HepG2 (cell line): ENCODE data around the gene SECTM1. TPM values are rescaled to one million over a fixed set of nuclear protein-coding genes. Genes with fewer than 3 reads are reported as not detected.

Source experiments
- CCAR2 ChIP-seq: fragments of 200-400 bp; formaldehyde crosslinking; optimal IDR thresholded peaks from 2 replicates; pipeline ENCODE3; 2018; ENCODE audit warnings: low read depth, mild to moderate bottlenecking, low read length, moderate library complexity
- FOSL2 ChIP-seq: sonication (generic); formaldehyde crosslinking; IDR thresholded peaks from 2 replicates; pipeline ENCODE4 v1.4.0; 2020; ENCODE audit warnings: missing genetic modification reagents
- MED13 ChIP-seq: sonication (generic); formaldehyde crosslinking; IDR thresholded peaks from 2 replicates; pipeline ENCODE4 v1.5.0; 2020; ENCODE audit warnings: missing genetic modification reagents
- POLR2G ChIP-seq: fragments of 200-400 bp; formaldehyde crosslinking; IDR thresholded peaks from 2 replicates; pipeline ENCODE4 v1.6.1; 2018; ENCODE audit warnings: mild to moderate bottlenecking, low read depth, low read length, moderate library complexity
- PRDM10 ChIP-seq: sonication (generic); formaldehyde crosslinking; IDR thresholded peaks from 2 replicates; pipeline ENCODE4 v1.4.0; 2020; ENCODE audit warnings: low read depth, missing genetic modification reagents
- RARG ChIP-seq: sonication (generic); formaldehyde crosslinking; IDR thresholded peaks from 2 replicates; pipeline ENCODE4 v1.4.0; 2020; ENCODE audit warnings: low read depth, mild to moderate bottlenecking, missing genetic modification reagents
- STAT5B ChIP-seq: sonication (generic); formaldehyde crosslinking; IDR thresholded peaks from 2 replicates; pipeline ENCODE4 v1.4.0; 2020; ENCODE audit warnings: missing genetic modification reagents
- TCF12 ChIP-seq, 2 experiments: fragments of 450-650 bp in 1 of 2; sonication (generic) in 1 of 2; formaldehyde crosslinking in 1 of 2; IDR thresholded peaks; 2 replicates each; pipeline versions ENCODE4 v1.6.1 to v1.8.0; 2017 to 2022; ENCODE audit warnings: antibody characterized with exemption in 1 of 2, mild to moderate bottlenecking in 1 of 2, missing genetic modification reagents in 1 of 2, moderate library complexity in 1 of 2
- ZBTB20 ChIP-seq: sonication (generic); formaldehyde crosslinking; IDR thresholded peaks from 2 replicates; pipeline ENCODE4 v1.8.1; 2023; ENCODE audit warnings: missing genetic modification reagents, low read depth, mild to moderate bottlenecking, borderline replicate concordance
- ZC3H13 ChIP-seq: sonication (generic); formaldehyde crosslinking; IDR thresholded peaks from 2 replicates; pipeline ENCODE4 v1.8.1; 2023; ENCODE audit warnings: mild to moderate bottlenecking, missing genetic modification reagents, moderate library complexity
- ZFP91 ChIP-seq: sonication (generic); formaldehyde crosslinking; IDR thresholded peaks from 2 replicates; pipeline ENCODE4 v1.9.0; 2022; ENCODE audit warnings: missing genetic modification reagents, mild to moderate bottlenecking, borderline replicate concordance
- ZNF337 ChIP-seq: sonication (generic); formaldehyde crosslinking; IDR thresholded peaks from 2 replicates; pipeline ENCODE4 v1.5.1; 2020; ENCODE audit warnings: missing genetic modification reagents, low read depth, mild to moderate bottlenecking, borderline replicate concordance
- ZNF605 ChIP-seq: sonication (generic); formaldehyde crosslinking; IDR thresholded peaks from 2 replicates; pipeline ENCODE4 v1.8.0; 2022; ENCODE audit warnings: mild to moderate bottlenecking, missing genetic modification reagents
- ZSCAN31 ChIP-seq: sonication (generic); formaldehyde crosslinking; IDR thresholded peaks from 2 replicates; pipeline ENCODE4 v1.5.0; 2020; ENCODE audit warnings: low read depth, mild to moderate bottlenecking, missing genetic modification reagents
- polyA plus RNA-seq, 8 experiments: library from polyadenylated mRNA; depleted of rRNA in 3 of 8; stranded (reverse) in 7 of 8; unstranded in 1 of 8; fragments of >200 nt; fragmentation: Illumina TruSeq in 4 of 8; extraction: Trizol in 4 of 8; gene quantifications; 2 replicates each; pipeline versions ENCODE4 v1.2.1 to v1.2.3, GENCODE V29; 2011 to 2016; ENCODE audit warnings: low read depth in 4 of 8, missing spikeins in 1 of 8, mixed read lengths in 1 of 8; ENCODE audit not compliant: insufficient read depth in 1 of 8
- total RNA-seq, 5 experiments: library from RNA; depleted of rRNA; stranded (reverse); fragments of >200 nt; fragmentation: Illumina TruSeq; extraction: Trizol; gene quantifications; 2 replicates each; pipeline ENCODE4 v1.2.3, GENCODE V29; 2016; ENCODE audit warnings: low read depth in 1 of 5
- TF ChIP-seq, protein P1 (sequence below): sonication (generic); formaldehyde crosslinking; IDR thresholded peaks from 2 replicates; pipeline ENCODE4 v1.4.0; 2020; ENCODE audit warnings: missing genetic modification reagents, mild to moderate bottlenecking, borderline replicate concordance
- TF ChIP-seq, protein P2 (sequence below): sonication (generic); formaldehyde crosslinking; IDR thresholded peaks from 2 replicates; pipeline ENCODE4 v1.5.1; 2020; ENCODE audit warnings: missing genetic modification reagents, mild to moderate bottlenecking, borderline replicate concordance
- TF ChIP-seq, protein P3 (sequence below): IDR thresholded peaks from 2 replicates; pipeline ENCODE4 v1.6.1; 2016; ENCODE audit warnings: low read depth, borderline replicate concordance

The SECTM1 gene
- total and polyA plus RNA-seq, 2 of the 13 experiments (the other 11 are each of a cell fraction or from before 2014, with no cell fraction given): 3.5 to 5.3 TPM

- TF ChIP-seq ZC3H13 (CRISPR knock-in tag) (0 out of 2 replicates have a peak, but pooled peaks have one; percentile 37), FOSL2 (CRISPR knock-in tag) (no peak), PRDM10 (CRISPR knock-in tag) (no peak), STAT5B (CRISPR knock-in tag) (no peak), RARG (no peak), ZNF337 (no peak), ZNF605 (CRISPR knock-in tag) (peak; percentile 79; the same call in 1 of the 2 replicates), ZSCAN31 (CRISPR knock-in tag) (0 out of 2 replicates have a peak, but pooled peaks have one; percentile 40), CCAR2 (no peak), ZBTB20 (CRISPR knock-in tag) (peak; percentile 48; the same call in 1 of the 2 replicates), TCF12 (IDR thresholded peaks at IDR 0.05) (no peak), TCF12 (CRISPR knock-in tag; IDR thresholded peaks at IDR 0.05) (no peak), POLR2G (peak; percentile 48), ZFP91 (CRISPR knock-in tag) (peak; percentile 29; the same call in 1 of the 2 replicates), MED13 (CRISPR knock-in tag) (no peak)
- TF ChIP-seq, protein P1, sequence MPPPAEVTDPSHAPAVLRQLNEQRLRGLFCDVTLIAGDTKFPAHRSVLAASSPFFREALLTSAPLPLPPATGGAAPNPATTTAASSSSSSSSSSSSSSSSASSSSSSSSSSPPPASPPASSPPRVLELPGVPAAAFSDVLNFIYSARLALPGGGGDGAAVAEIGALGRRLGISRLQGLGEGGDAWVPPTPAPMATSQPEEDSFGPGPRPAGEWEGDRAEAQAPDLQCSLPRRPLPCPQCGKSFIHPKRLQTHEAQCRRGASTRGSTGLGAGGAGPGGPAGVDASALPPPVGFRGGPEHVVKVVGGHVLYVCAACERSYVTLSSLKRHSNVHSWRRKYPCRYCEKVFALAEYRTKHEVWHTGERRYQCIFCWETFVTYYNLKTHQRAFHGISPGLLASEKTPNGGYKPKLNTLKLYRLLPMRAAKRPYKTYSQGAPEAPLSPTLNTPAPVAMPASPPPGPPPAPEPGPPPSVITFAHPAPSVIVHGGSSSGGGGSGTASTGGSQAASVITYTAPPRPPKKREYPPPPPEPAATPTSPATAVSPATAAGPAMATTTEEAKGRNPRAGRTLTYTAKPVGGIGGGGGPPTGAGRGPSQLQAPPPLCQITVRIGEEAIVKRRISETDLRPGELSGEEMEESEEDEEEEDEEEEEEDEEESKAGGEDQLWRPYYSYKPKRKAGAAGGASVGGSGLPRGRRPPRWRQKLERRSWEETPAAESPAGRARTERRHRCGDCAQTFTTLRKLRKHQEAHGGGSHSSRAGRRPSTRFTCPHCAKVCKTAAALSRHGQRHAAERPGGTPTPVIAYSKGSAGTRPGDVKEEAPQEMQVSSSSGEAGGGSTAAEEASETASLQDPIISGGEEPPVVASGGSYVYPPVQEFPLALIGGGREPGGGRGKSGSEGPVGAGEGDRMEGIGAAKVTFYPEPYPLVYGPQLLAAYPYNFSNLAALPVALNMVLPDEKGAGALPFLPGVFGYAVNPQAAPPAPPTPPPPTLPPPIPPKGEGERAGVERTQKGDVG (CRISPR knock-in tag): peak; percentile 90
- TF ChIP-seq, protein P2, sequence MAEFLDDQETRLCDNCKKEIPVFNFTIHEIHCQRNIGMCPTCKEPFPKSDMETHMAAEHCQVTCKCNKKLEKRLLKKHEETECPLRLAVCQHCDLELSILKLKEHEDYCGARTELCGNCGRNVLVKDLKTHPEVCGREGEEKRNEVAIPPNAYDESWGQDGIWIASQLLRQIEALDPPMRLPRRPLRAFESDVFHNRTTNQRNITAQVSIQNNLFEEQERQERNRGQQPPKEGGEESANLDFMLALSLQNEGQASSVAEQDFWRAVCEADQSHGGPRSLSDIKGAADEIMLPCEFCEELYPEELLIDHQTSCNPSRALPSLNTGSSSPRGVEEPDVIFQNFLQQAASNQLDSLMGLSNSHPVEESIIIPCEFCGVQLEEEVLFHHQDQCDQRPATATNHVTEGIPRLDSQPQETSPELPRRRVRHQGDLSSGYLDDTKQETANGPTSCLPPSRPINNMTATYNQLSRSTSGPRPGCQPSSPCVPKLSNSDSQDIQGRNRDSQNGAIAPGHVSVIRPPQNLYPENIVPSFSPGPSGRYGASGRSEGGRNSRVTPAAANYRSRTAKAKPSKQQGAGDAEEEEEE: no peak
- TF ChIP-seq, protein P3, sequence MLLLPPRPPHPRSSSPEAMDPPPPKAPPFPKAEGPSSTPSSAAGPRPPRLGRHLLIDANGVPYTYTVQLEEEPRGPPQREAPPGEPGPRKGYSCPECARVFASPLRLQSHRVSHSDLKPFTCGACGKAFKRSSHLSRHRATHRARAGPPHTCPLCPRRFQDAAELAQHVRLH (CRISPR knock-in tag): 0 out of 2 replicates have a peak, but pooled peaks have one; percentile 31
Observed at GRCh38 chr17:82342361-82343079, 9.0 kb upstream of the SECTM1 start (continued).
